Keratinocyte (primary cell): ENCODE results near the gene KIAA0586. TPM values are rescaled to one million over a fixed set of nuclear protein-coding genes. Genes with fewer than 3 reads are reported as not detected.

Experiments
- DNase-seq: peaks from one replicate; pipeline ENCODE4 v3.0.0-alpha.2; 2011; ENCODE audit warnings: low read depth, missing footprints, low spot score
- FAIRE-seq: peaks from 2 replicates; lab custom pipeline; 2011; peaks lifted over from hg19 to GRCh38; lab: Jason Lieb, UNC
- H2AFZ ChIP-seq: 2 replicates; pipeline ENCODE4 v1.6.0; 2012; ENCODE audit warnings: low read length, control low read depth, inconsistent platforms; ENCODE audit not compliant: control insufficient read depth
- H3K27ac ChIP-seq: 2 replicates; pipeline ENCODE4 v1.5.1; 2011; ENCODE audit warnings: low read length; ENCODE audit not compliant: control insufficient read depth, insufficient read depth
- H3K27me3 ChIP-seq: 3 replicates; pipeline ENCODE4 v1.6.0; 2011; ENCODE audit warnings: low read length; ENCODE audit not compliant: control insufficient read depth, insufficient read depth; ENCODE audit errors: extremely low read depth
- H3K36me3 ChIP-seq, 2 experiments: 2 replicates in 1 of 2; 3 replicates in 1 of 2; pipeline ENCODE4 v1.5.1; 2011; ENCODE audit warnings: low read length in 2 of 2, mild to moderate bottlenecking in 1 of 2; ENCODE audit not compliant: control insufficient read depth in 2 of 2, insufficient read depth in 2 of 2; ENCODE audit errors: extremely low read depth in 1 of 2
- H3K4me1 ChIP-seq: 3 replicates; pipeline ENCODE4 v1.5.1; 2011; ENCODE audit warnings: low read length; ENCODE audit not compliant: control insufficient read depth, insufficient read depth; ENCODE audit errors: extremely low read depth
- H3K4me2 ChIP-seq: 3 replicates; pipeline ENCODE4 v1.6.0; 2011; ENCODE audit warnings: low read depth, low read length; ENCODE audit not compliant: control insufficient read depth, insufficient read depth; ENCODE audit errors: extremely low read depth
- H3K4me3 ChIP-seq, 3 experiments: fragments of 200-600 bp in 1 of 3; sonication (generic) in 1 of 3; 2 replicates in 2 of 3; 3 replicates in 1 of 3; pipeline ENCODE4 v1.5.1; 2011 to 2016; ENCODE audit warnings: low read length in 3 of 3, mild to moderate bottlenecking in 3 of 3, control low read depth in 2 of 3, inconsistent platforms in 1 of 3, low read depth in 1 of 3, mixed read lengths in 1 of 3, mixed run types in 1 of 3, moderate library complexity in 1 of 3; ENCODE audit not compliant: control insufficient read depth in 2 of 3, insufficient read depth in 2 of 3; ENCODE audit errors: extremely low read depth in 1 of 3
- H3K79me2 ChIP-seq: 2 replicates; pipeline ENCODE4 v1.6.0; 2012; ENCODE audit warnings: low read length; ENCODE audit not compliant: control insufficient read depth, insufficient read depth
- H3K9ac ChIP-seq: 3 replicates; pipeline ENCODE4 v1.6.0; 2011; ENCODE audit warnings: low read length; ENCODE audit not compliant: control insufficient read depth, insufficient read depth; ENCODE audit errors: extremely low read depth
- H3K9me1 ChIP-seq: 3 replicates; pipeline ENCODE4 v1.6.0; 2011; ENCODE audit warnings: low read length; ENCODE audit not compliant: control insufficient read depth, insufficient read depth; ENCODE audit errors: extremely low read depth
- H3K9me3 ChIP-seq: 2 replicates; pipeline ENCODE4 v1.5.1; 2012; ENCODE audit warnings: low read depth, low read length; ENCODE audit not compliant: control insufficient read depth
- H4K20me1 ChIP-seq: 3 replicates; pipeline ENCODE4 v1.6.0; 2011; ENCODE audit warnings: low read length; ENCODE audit not compliant: control insufficient read depth, insufficient read depth; ENCODE audit errors: extremely low read depth
- CTCF ChIP-seq, 3 experiments: IDR thresholded peaks in 1 of 3; conservative IDR thresholded peaks in 1 of 3; optimal IDR thresholded peaks in 1 of 3; 2 replicates in 2 of 3; 3 replicates in 1 of 3; pipeline versions ENCODE3 to v1.5.1; 2011; ENCODE audit warnings: low read length in 3 of 3, mild to moderate bottlenecking in 3 of 3, moderate library complexity in 2 of 3, control low read depth in 1 of 3, inconsistent platforms in 1 of 3; ENCODE audit not compliant: insufficient read depth in 2 of 3; ENCODE audit errors: extremely low read depth in 1 of 3
- EZH2 ChIP-seq: IDR thresholded peaks from one replicate; pipeline ENCODE4 v1.6.1; 2012; ENCODE audit warnings: inconsistent platforms, mild to moderate bottlenecking, low read length, moderate library complexity
- dilution Hi-C: fragments of 300-500 bp; cut with MboI; formaldehyde crosslinking; loops from one replicate; pipeline ENCODE4 v1.7.0; 2020; ENCODE audit warnings: low sequenced_read_pairs; ENCODE audit not compliant: extremely low pct_ligation_motif_present
- polyA plus RNA-seq, 5 experiments: library from polyadenylated mRNA; depleted of rRNA in 3 of 5; stranded (reverse) in 3 of 5; stranded (forward) in 1 of 5; unstranded in 1 of 5; fragments of >200 nt; gene quantifications; 1 replicate in 1 of 5; 2 replicates in 3 of 5; 3 replicates in 1 of 5; pipeline versions ENCODE4 v1.2.1 to v1.2.3, GENCODE V29; 2011 to 2012; ENCODE audit warnings: missing spikeins in 2 of 5, low read depth in 1 of 5, low replicate concordance in 1 of 5

KIAA0586 gene
- polyA plus RNA-seq, 1 donor (not counting 4 experiments of a cell fraction or from before 2014, with no cell fraction given): 12.4 TPM

GRCh38 chr14:58398895-58399294 lies 28.6 kb upstream of the KIAA0586 start:
- no peak overlapping the region for H3K4me2 ChIP-seq
- H3K36me3 ChIP-seq: no peaks in the 10 kb centered on the region
- FAIRE-seq (no peak), DNase-seq (no peak)
- TF ChIP-seq CTCF (optimal IDR thresholded peaks at IDR 0.05 in 1 of 3, IDR thresholded peaks at IDR 0.05 in 1 of 3, conservative IDR thresholded peaks at IDR 0.05 in 1 of 3; ENCODE audit: extremely low read depth in 1 of 3, insufficient read depth in 2 of 3, low read length in 3 of 3): no peak
- TF ChIP-seq EZH2: no peak
- H4K20me1 ChIP-seq: no peaks in the 10 kb centered on the region
- no peaks in the 10 kb centered on the region for H3K79me2 ChIP-seq
- H3K27me3 ChIP-seq: no peaks in the 10 kb centered on the region
- H3K9me3 ChIP-seq: no peaks in the 10 kb centered on the region
- H3K27ac ChIP-seq: no peak overlapping the region
- no peak overlapping the region for H2AFZ ChIP-seq
- peaks cover 4% of the 10 kb centered on the region for H3K4me1 ChIP-seq
- H3K4me3 ChIP-seq: no peak overlapping the region
- no peak overlapping the region for H3K9ac ChIP-seq
- no peaks in the 10 kb centered on the region for H3K9me1 ChIP-seq
- dilution Hi-C loops: no loop called here

GRCh38 chr14:58401587-58401986 lies 25.9 kb upstream of the KIAA0586 start:
- H3K27me3 ChIP-seq: no peaks in the 10 kb centered on the region
- dilution Hi-C loops: no loop called here
- H3K9me1 ChIP-seq: no peaks in the 10 kb centered on the region
- no peak overlapping the region for H3K4me3 ChIP-seq
- no peak overlapping the region for H3K4me2 ChIP-seq
- H2AFZ ChIP-seq: no peak overlapping the region
- no peaks in the 10 kb centered on the region for H3K9me3 ChIP-seq
- peak in 1 of 3 experiments; percentile 54 for TF ChIP-seq CTCF (optimal IDR thresholded peaks at IDR 0.05 in 1 of 3, IDR thresholded peaks at IDR 0.05 in 1 of 3, conservative IDR thresholded peaks at IDR 0.05 in 1 of 3; ENCODE audit: extremely low read depth in 1 of 3, insufficient read depth in 2 of 3, low read length in 3 of 3)
- no peak for TF ChIP-seq EZH2
- no peaks in the 10 kb centered on the region for H3K4me1 ChIP-seq
- H3K36me3 ChIP-seq: no peaks in the 10 kb centered on the region
- no peak for FAIRE-seq
- DNase-seq: no peak
- no peaks in the 10 kb centered on the region for H4K20me1 ChIP-seq
- no peak overlapping the region for H3K27ac ChIP-seq
- H3K79me2 ChIP-seq: no peaks in the 10 kb centered on the region
- H3K9ac ChIP-seq: no peak overlapping the region
